Cardiac muscle cell (in vitro differentiated cells and primary cell): ENCODE measurements around the gene RPL3. TPM values are rescaled to one million over a fixed set of nuclear protein-coding genes. Genes with fewer than 3 reads are reported as not detected.

Experiments
- DNase-seq, 2 donors: peaks; one replicate each; pipeline versions ENCODE4 v3.0.0 to v3.0.0-alpha.2; 2010 to 2017; ENCODE audit warnings: low read depth in 1 of 2, low spot score in 1 of 2
- H3K27ac ChIP-seq: fragments of 200-600 bp; sonication (generic); 2 replicates; pipeline ENCODE4 v1.5.1; 2016
- H3K27me3 ChIP-seq: fragments of 200-600 bp; sonication (generic); 2 replicates; pipeline ENCODE4 v1.6.0; 2016; ENCODE audit warnings: control low read depth
- H3K36me3 ChIP-seq: fragments of 200-600 bp; sonication (generic); 2 replicates; pipeline ENCODE4 v1.5.1; 2016; ENCODE audit warnings: control low read depth
- H3K4me1 ChIP-seq: fragments of 200-600 bp; sonication (generic); 2 replicates; pipeline ENCODE4 v1.8.1; 2017; ENCODE audit warnings: low read depth, mild to moderate bottlenecking, mixed run types
- H3K4me3 ChIP-seq: fragments of 200-600 bp; sonication (generic); 2 replicates; pipeline ENCODE4 v1.5.1; 2016; ENCODE audit warnings: mild to moderate bottlenecking
- H3K9me3 ChIP-seq: fragments of 200-600 bp; sonication (generic); 2 replicates; pipeline ENCODE4 v1.5.1; 2017; ENCODE audit warnings: low read depth, mild to moderate bottlenecking, control low read depth
- polyA plus RNA-seq: library from polyadenylated mRNA; unstranded; fragments of >200 nt; fragmentation: Nextera tagmentation; extraction: Ambion mirVana; gene quantifications from 2 replicates; pipeline ENCODE4 v1.2.1, GENCODE V29; 2016
- total RNA-seq: library from RNA; depleted of rRNA; stranded (reverse); fragments of >200 nt; gene quantifications from 2 replicates; pipeline ENCODE4 v1.2.3, GENCODE V29; 2016
- TF ChIP-seq, protein P1 (sequence below): IDR thresholded peaks from 2 replicates; pipeline ENCODE4 v1.5.1; 2012; ENCODE audit warnings: low read depth, mild to moderate bottlenecking, low read length

Gene RPL3
- total and polyA plus RNA-seq, 2 experiments from 2014 or later = 1,107 to 2,304 TPM

- Histone ChIP-seq H3K36me3 (no peaks in the 10 kb centered on the region), H3K4me1 (peaks cover 5% of the 10 kb centered on the region), H3K9me3 (no peaks in the 10 kb centered on the region), H3K27me3 (no peaks in the 10 kb centered on the region), H3K27ac (no peak overlapping the region), H3K4me3 (no peak overlapping the region)
- DNase-seq = no peak
- TF ChIP-seq, protein P1, sequence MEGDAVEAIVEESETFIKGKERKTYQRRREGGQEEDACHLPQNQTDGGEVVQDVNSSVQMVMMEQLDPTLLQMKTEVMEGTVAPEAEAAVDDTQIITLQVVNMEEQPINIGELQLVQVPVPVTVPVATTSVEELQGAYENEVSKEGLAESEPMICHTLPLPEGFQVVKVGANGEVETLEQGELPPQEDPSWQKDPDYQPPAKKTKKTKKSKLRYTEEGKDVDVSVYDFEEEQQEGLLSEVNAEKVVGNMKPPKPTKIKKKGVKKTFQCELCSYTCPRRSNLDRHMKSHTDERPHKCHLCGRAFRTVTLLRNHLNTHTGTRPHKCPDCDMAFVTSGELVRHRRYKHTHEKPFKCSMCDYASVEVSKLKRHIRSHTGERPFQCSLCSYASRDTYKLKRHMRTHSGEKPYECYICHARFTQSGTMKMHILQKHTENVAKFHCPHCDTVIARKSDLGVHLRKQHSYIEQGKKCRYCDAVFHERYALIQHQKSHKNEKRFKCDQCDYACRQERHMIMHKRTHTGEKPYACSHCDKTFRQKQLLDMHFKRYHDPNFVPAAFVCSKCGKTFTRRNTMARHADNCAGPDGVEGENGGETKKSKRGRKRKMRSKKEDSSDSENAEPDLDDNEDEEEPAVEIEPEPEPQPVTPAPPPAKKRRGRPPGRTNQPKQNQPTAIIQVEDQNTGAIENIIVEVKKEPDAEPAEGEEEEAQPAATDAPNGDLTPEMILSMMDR = no peak
Observed at GRCh38 chr22:39270792-39271191, 48.6 kb downstream of the RPL3 start.

DNA sequence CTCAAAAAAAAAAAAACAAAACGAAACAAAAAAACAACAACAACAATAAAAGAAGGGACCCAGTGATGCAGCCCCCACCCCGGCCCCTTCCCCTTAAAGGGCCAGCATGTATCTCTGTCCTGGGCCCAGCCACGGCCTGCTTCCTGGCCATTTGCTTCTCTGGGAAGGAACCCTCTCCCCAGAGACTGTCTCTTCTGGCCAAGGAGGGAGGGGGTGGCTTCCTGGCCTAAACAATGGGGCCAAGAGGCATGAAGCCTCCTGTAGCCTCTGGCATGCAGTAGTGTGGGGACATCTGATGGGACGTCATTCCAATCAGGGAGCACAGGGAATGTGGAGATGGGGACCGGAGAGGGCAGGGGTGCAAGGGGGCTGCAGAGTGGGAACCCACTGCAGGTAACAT lies 49.1 kb downstream of the RPL3 start:
- Histone ChIP-seq H3K27ac (no peak overlapping the region), H3K4me3 (no peak overlapping the region), H3K9me3 (no peaks in the 10 kb centered on the region), H3K4me1 (peaks cover 5% of the 10 kb centered on the region), H3K27me3 (no peaks in the 10 kb centered on the region), H3K36me3 (no peaks in the 10 kb centered on the region)
- TF ChIP-seq, protein P1 = no peak
- DNase-seq = no peak

GRCh38 chr22:39269095-39269790 lies 50.2 kb downstream of the RPL3 start:
- no peak overlapping the region for H3K27ac ChIP-seq
- no peaks in the 10 kb centered on the region for H3K9me3 ChIP-seq
- H3K4me1 ChIP-seq = peaks cover 4% of the 10 kb centered on the region
- TF ChIP-seq, protein P1 = no peak
- no peak for DNase-seq
- no peaks in the 10 kb centered on the region for H3K27me3 ChIP-seq
- no peak overlapping the region for H3K4me3 ChIP-seq
- H3K36me3 ChIP-seq = no peaks in the 10 kb centered on the region

DNA sequence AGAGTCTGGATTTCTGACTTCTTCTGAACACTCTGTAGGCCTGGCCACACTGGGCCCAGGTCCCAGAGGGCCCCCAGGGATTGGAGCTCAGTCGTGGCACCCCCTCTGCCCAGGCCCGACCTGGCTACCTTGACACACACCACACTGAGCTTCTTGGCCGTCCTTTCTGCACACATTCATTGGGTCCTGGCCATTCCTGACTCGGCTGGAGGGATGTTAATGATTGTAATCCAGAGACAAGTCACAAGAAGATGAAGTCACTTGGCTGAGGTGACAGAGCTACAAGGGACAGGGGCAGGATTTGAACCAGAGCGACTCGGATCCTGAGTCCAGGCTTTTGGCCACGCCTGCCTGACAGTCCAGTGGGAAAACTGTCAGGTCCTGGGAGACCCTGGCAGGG lies 50.8 kb downstream of the RPL3 start:
- DNase-seq = no peak
- H3K27ac ChIP-seq = no peak overlapping the region
- no peaks in the 10 kb centered on the region for H3K4me1 ChIP-seq
- no peaks in the 10 kb centered on the region for H3K9me3 ChIP-seq
- no peak overlapping the region for H3K4me3 ChIP-seq
- no peaks in the 10 kb centered on the region for H3K36me3 ChIP-seq
- H3K27me3 ChIP-seq = no peaks in the 10 kb centered on the region
- TF ChIP-seq, protein P1 = no peak

- H3K4me3 ChIP-seq = no peak overlapping the region
- no peak overlapping the region for H3K27ac ChIP-seq
- no peaks in the 10 kb centered on the region for H3K9me3 ChIP-seq
- no peak for DNase-seq
- no peaks in the 10 kb centered on the region for H3K27me3 ChIP-seq
- no peaks in the 10 kb centered on the region for H3K36me3 ChIP-seq
- TF ChIP-seq, protein P1 = no peak
- no peaks in the 10 kb centered on the region for H3K4me1 ChIP-seq
Observed at GRCh38 chr22:39267974-39268373, 51.4 kb downstream of the RPL3 start.
